CD4-positive, CD25-positive, alpha-beta regulatory T cell (primary cell): ENCODE measurements around the gene HRCT1. TPM values are rescaled to one million over a fixed set of nuclear protein-coding genes. Genes with fewer than 3 reads are reported as not detected.
"Not testable (repeated sequence)": the region's sequence is repeated elsewhere in the genome, so short reads cannot be mapped to it uniquely, and the experiment has no call there.

ENCODE experiments used
- ATAC-seq, 2 donors: fragments of 150-1000 bp; cut with Tn5 transposase; one replicate each; pipeline ENCODE4 v1.10.0; 2021; ENCODE audit warnings: low read depth in 2 of 2, moderate number of reproducible peaks in 2 of 2, moderate library complexity in 1 of 2
- DNase-seq, 3 donors: peaks; one replicate each; pipeline versions ENCODE4 v3.0.0 to v3.0.0-alpha.2; 2012 to 2022; ENCODE audit warnings: mixed read lengths in 1 of 3
- H3K27ac ChIP-seq: one replicate; pipeline ENCODE4 v1.7.0; 2013; ENCODE audit warnings: mild to moderate bottlenecking, low read length; ENCODE audit not compliant: insufficient read depth, poor library complexity, severe bottlenecking
- H3K27me3 ChIP-seq: one replicate; pipeline ENCODE4 v1.7.0; 2013; ENCODE audit warnings: low read length; ENCODE audit not compliant: control insufficient read depth, insufficient read depth
- H3K36me3 ChIP-seq: one replicate; pipeline ENCODE4 v1.7.0; 2013; ENCODE audit warnings: mild to moderate bottlenecking, low read length, moderate library complexity; ENCODE audit not compliant: control insufficient read depth, insufficient read depth
- H3K4me1 ChIP-seq: 2 replicates; pipeline ENCODE4 v1.7.0; 2013; ENCODE audit warnings: mild to moderate bottlenecking, low read length; ENCODE audit not compliant: insufficient read depth, control insufficient read depth, poor library complexity, severe bottlenecking
- H3K4me3 ChIP-seq: one replicate; pipeline ENCODE4 v1.7.0; 2013; ENCODE audit warnings: low read depth, mild to moderate bottlenecking, low read length, moderate library complexity
- H3K9me3 ChIP-seq, 2 experiments: 1 replicate in 1 of 2; 2 replicates in 1 of 2; pipeline ENCODE4 v1.7.0; 2013; ENCODE audit warnings: low read length in 2 of 2, mild to moderate bottlenecking in 1 of 2, moderate library complexity in 1 of 2; ENCODE audit not compliant: control insufficient read depth in 2 of 2
- H3K27ac Mint-ChIP-seq, 3 donors: one replicate each; pipeline ENCODE4 v1.8.0; 2020 to 2022; ENCODE audit warnings: mild to moderate bottlenecking in 3 of 3, mixed read lengths in 3 of 3, moderate library complexity in 2 of 3
- H3K27me3 Mint-ChIP-seq: one replicate; pipeline ENCODE4 v1.8.0; 2022; ENCODE audit warnings: mild to moderate bottlenecking, mixed read lengths
- H3K36me3 Mint-ChIP-seq: one replicate; pipeline ENCODE4 v1.8.0; 2020; ENCODE audit warnings: mixed read lengths
- H3K4me1 Mint-ChIP-seq, 4 donors: one replicate each; pipeline ENCODE4 v1.8.0; 2020 to 2022; ENCODE audit warnings: mixed read lengths in 4 of 4, mild to moderate bottlenecking in 1 of 4
- H3K4me3 Mint-ChIP-seq, 4 donors: one replicate each; pipeline ENCODE4 v1.8.0; 2020 to 2022; ENCODE audit warnings: mild to moderate bottlenecking in 4 of 4, mixed read lengths in 4 of 4, moderate library complexity in 3 of 4
- H3K9me3 Mint-ChIP-seq, 7 donors: one replicate each; pipeline ENCODE4 v1.8.0; 2020 to 2022; ENCODE audit warnings: mixed read lengths in 7 of 7, mild to moderate bottlenecking in 3 of 7, moderate library complexity in 2 of 7
- polyA plus RNA-seq, 4 donors: library from polyadenylated mRNA; unstranded; fragments of 300-500 nt; fragmentation: Illumina TruSeq; gene quantifications; one replicate each; pipeline ENCODE4 v1.2.3, GENCODE V29; 2021
- total RNA-seq: library from RNA; stranded (reverse); gene quantifications from one replicate; pipeline ENCODE4 v1.2.3, GENCODE V29; 2022

Gene HRCT1
- total and polyA plus RNA-seq, 5 donors from 2014 or later: not detected

DNA sequence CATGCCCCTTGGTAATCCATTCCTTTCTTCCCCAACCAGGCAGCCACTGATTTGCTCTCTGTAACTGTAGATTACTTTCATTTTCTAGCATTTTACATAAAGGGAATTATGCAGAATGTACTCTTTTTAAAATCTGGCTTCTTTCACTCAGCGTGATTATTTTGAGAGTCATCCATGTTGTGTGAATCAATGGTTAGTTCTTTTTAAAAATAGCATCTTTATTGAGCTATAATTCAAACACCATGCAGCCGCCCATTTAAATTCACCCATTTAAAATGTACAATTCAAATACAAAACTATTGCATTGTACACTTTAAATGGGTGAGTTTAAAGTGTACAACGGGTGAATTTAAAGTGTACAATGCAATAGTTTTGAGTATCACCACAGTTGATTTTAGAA is 33.5 kb upstream of the HRCT1 start:
- Mint-ChIP-seq H3K36me3 (no peaks in the 10 kb centered on the region), H3K4me3 (no peak overlapping the region), H3K4me1 (peaks cover 0 to 6% (median 0%) of the 10 kb centered on the region in 4 donors), H3K27ac (no peak overlapping the region), H3K9me3 (peaks cover 0 to 9% (median 3%) of the 10 kb centered on the region in 7 donors), H3K27me3 (peaks cover 25% of the 10 kb centered on the region)
- H3K9me3 ChIP-seq: peaks cover 3 to 8% of the 10 kb centered on the region in 2 experiments
- H3K36me3 ChIP-seq: no peaks in the 10 kb centered on the region
- H3K27me3 ChIP-seq: peaks cover 11% of the 10 kb centered on the region
- no peaks in the 10 kb centered on the region for H3K4me1 ChIP-seq
- ATAC-seq (no peak), DNase-seq (no peak)
- no peak overlapping the region for H3K4me3 ChIP-seq
- no peak overlapping the region for H3K27ac ChIP-seq

GRCh38 chr9:35882263-35882848 is 23.6 kb upstream of the HRCT1 start:
- Mint-ChIP-seq H3K27me3 (peaks cover 62% of the 10 kb centered on the region), H3K4me1 (peaks cover 0 to 9% (median 0%) of the 10 kb centered on the region in 4 donors), H3K36me3 (no peaks in the 10 kb centered on the region), H3K4me3 (no peak overlapping the region), H3K9me3 (peaks cover 0 to 8% (median 4%) of the 10 kb centered on the region in 7 donors), H3K27ac (no peak overlapping the region)
- Histone ChIP-seq H3K36me3 (no peaks in the 10 kb centered on the region), H3K27me3 (peaks cover 9% of the 10 kb centered on the region), H3K4me1 (no peaks in the 10 kb centered on the region), H3K27ac (no peak overlapping the region), H3K9me3 (peaks cover 7% of the 10 kb centered on the region in 2 experiments), H3K4me3 (no peak overlapping the region)
- peak; percentile 67 to 75 (median 70) for DNase-seq
- ATAC-seq: no peak

GRCh38 chr9:35882996-35883395 is 23.0 kb upstream of the HRCT1 start:
- DNase-seq: no peak
- Histone ChIP-seq H3K9me3 (peaks cover under 1% of the 10 kb centered on the region in 2 experiments), H3K4me3 (no peak overlapping the region), H3K36me3 (no peaks in the 10 kb centered on the region), H3K4me1 (no peaks in the 10 kb centered on the region), H3K27ac (no peak overlapping the region), H3K27me3 (peaks cover 4% of the 10 kb centered on the region)
- ATAC-seq: no peak
- H3K27me3 Mint-ChIP-seq: peaks cover 62% of the 10 kb centered on the region
- H3K4me3 Mint-ChIP-seq: peak overlapping the region in 1 of 4 donors; percentile 58
- H3K4me1 Mint-ChIP-seq: peaks cover 0 to 9% (median 0%) of the 10 kb centered on the region in 4 donors
- no peaks in the 10 kb centered on the region for H3K36me3 Mint-ChIP-seq
- H3K27ac Mint-ChIP-seq: no peak overlapping the region
- peaks cover 0 to 2% (median 0%) of the 10 kb centered on the region in 7 donors for H3K9me3 Mint-ChIP-seq

DNA sequence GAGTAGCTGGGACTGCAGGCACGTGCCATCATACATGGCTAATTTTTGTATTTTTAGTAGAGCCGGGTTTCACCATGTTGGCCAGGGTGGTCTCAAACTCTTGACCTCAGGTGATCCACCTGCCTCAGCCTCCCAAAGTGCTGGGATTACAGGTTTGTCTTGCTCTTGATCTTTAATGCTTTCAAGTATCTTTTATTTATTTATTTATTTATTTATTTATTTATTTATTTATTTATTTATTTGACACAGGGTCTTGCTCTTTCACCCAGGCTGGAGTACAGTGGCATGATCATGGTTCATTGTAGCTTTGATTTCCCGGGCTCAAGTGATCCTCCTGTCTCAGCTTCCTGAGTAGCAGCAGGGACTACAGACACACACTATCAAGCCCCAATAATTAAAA is 21.1 kb upstream of the HRCT1 start:
- not testable (repeated sequence) for H3K4me1 ChIP-seq, H3K36me3 Mint-ChIP-seq, H3K27me3 ChIP-seq, DNase-seq, ATAC-seq, H3K9me3 Mint-ChIP-seq, H3K4me3 Mint-ChIP-seq, H3K9me3 ChIP-seq, H3K27ac ChIP-seq, H3K36me3 ChIP-seq, H3K27ac Mint-ChIP-seq, H3K4me3 ChIP-seq, H3K4me1 Mint-ChIP-seq
- H3K27me3 Mint-ChIP-seq: peaks cover 56% of the 10 kb centered on the region

- Histone ChIP-seq H3K36me3 (no peaks in the 10 kb centered on the region), H3K27ac (no peak overlapping the region), H3K4me3 (no peak overlapping the region), H3K9me3 (no peaks in the 10 kb centered on the region), H3K27me3 (peaks cover 29% of the 10 kb centered on the region), H3K4me1 (no peaks in the 10 kb centered on the region)
- ATAC-seq (no peak), DNase-seq (no peak)
- Mint-ChIP-seq H3K36me3 (no peaks in the 10 kb centered on the region), H3K4me1 (no peaks in the 10 kb centered on the region), H3K27ac (no peak overlapping the region), H3K27me3 (peaks cover 63% of the 10 kb centered on the region), H3K4me3 (no peak overlapping the region), H3K9me3 (peaks cover 0 to 1% (median 0%) of the 10 kb centered on the region in 7 donors)
These were observed 14.4 kb upstream of the HRCT1 start for GRCh38 chr9:35891646-35892045.

GRCh38 chr9:35892051-35892450 is 14.0 kb upstream of the HRCT1 start:
- no peak overlapping the region for H3K27ac Mint-ChIP-seq
- no peaks in the 10 kb centered on the region for H3K4me1 Mint-ChIP-seq
- Histone ChIP-seq H3K9me3 (no peaks in the 10 kb centered on the region), H3K4me1 (no peaks in the 10 kb centered on the region), H3K4me3 (no peak overlapping the region), H3K27ac (no peak overlapping the region), H3K27me3 (peaks cover 29% of the 10 kb centered on the region), H3K36me3 (no peaks in the 10 kb centered on the region)
- peaks cover 0 to 1% (median 0%) of the 10 kb centered on the region in 7 donors for H3K9me3 Mint-ChIP-seq
- ATAC-seq: no peak
- H3K4me3 Mint-ChIP-seq: no peak overlapping the region
- peaks cover 61% of the 10 kb centered on the region for H3K27me3 Mint-ChIP-seq
- no peaks in the 10 kb centered on the region for H3K36me3 Mint-ChIP-seq
- DNase-seq: no peak

DNA sequence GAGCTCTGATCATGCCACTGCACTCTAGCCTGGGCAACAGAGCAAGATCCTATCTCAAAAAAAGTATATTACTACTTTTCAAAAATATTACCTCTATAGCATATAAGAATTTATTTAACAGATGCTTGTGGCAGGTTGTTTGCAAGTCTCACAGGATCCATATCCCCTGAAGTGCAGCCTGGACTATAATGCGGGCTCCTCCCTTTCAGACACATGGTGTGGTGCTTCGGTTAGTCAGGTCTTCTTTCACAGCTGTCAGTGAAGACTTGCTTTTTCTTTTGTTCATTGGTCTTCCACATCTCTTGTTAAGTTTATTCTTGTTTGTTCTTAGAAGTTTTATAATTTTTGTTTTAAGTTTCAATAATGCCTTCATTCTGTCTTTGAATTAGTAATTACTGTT is 9.4 kb upstream of the HRCT1 start:
- H3K36me3 ChIP-seq: no peaks in the 10 kb centered on the region
- Mint-ChIP-seq H3K36me3 (no peaks in the 10 kb centered on the region), H3K4me3 (no peak overlapping the region), H3K27me3 (peaks cover 64% of the 10 kb centered on the region), H3K27ac (no peak overlapping the region), H3K9me3 (peaks cover 0 to 1% (median 0%) of the 10 kb centered on the region in 7 donors), H3K4me1 (no peaks in the 10 kb centered on the region)
- ATAC-seq (no peak), DNase-seq (no peak)
- peaks cover 36% of the 10 kb centered on the region for H3K27me3 ChIP-seq
- H3K4me1 ChIP-seq: no peaks in the 10 kb centered on the region
- H3K9me3 ChIP-seq: no peaks in the 10 kb centered on the region
- no peak overlapping the region for H3K4me3 ChIP-seq
- no peak overlapping the region for H3K27ac ChIP-seq

DNA sequence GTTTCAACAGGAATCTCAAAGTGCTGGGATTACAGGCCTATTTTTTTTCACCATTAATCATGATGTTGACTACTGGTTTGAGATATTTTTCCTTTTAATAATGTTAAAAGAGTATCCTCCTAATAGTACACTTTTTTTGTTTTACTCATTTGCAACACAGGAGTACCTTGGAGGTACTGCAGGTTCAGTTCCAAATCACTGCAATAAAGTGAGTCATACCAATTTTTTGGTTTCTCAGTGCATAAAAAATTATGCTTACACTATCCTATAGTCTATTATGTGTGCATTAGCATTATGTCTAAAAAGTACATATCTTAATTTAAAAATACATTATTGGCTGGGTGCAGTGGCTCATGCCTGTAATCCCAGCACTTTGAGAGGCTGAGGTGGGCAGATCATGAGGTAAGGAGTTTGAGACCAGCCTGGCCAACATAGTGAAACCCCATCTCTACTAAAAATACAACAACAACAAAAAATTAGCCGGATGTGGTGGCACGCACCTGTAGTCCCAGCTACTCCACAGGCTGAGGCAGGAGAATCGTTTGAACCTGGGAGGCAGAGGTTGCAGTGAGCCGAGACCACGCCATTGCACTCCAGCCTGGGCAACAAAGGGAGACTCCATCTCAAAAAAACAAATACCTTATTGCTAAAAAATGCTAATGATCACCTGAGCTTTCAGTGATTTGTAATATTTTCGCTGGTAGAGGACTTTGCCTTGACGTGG is 8.5 kb upstream of the HRCT1 start:
- not testable (repeated sequence) for H3K9me3 ChIP-seq, H3K27ac ChIP-seq, H3K4me1 Mint-ChIP-seq, H3K4me1 ChIP-seq, H3K4me3 Mint-ChIP-seq, H3K4me3 ChIP-seq, DNase-seq, H3K9me3 Mint-ChIP-seq, H3K36me3 ChIP-seq, H3K27ac Mint-ChIP-seq, H3K36me3 Mint-ChIP-seq, ATAC-seq
- peaks cover 33% of the 10 kb centered on the region for H3K27me3 ChIP-seq
- peaks cover 60% of the 10 kb centered on the region for H3K27me3 Mint-ChIP-seq
